SK-N-SH (cell line): ENCODE results near the gene KIF5C. TPM values are rescaled to one million over a fixed set of nuclear protein-coding genes. Genes with fewer than 3 reads are reported as not detected.

Experiments
- CTCF ChIA-PET: fragments of 300-600, 350-600 bp; formaldehyde crosslinking; extraction: SDS; loops from one replicate; lab custom pipeline; 2021; lab: Yijun Ruan, JAX
- POLR2A ChIA-PET: fragments of 350-600 bp; sonication (Branson Sonifier 250); formaldehyde crosslinking; extraction: SDS; loops from one replicate; lab custom pipeline; 2020; ENCODE audit warnings: antibody characterized with exemption, inconsistent platforms; lab: Yijun Ruan, JAX
- DNase-seq: peaks from one replicate; pipeline ENCODE4 v3.0.0; 2012
- H2AFZ ChIP-seq: fragments of 200-600 bp; sonication (generic); 2 replicates; pipeline ENCODE4 v1.8.1; 2016; ENCODE audit warnings: antibody characterized with exemption, mild to moderate bottlenecking, low read depth
- H3F3A ChIP-seq: fragments of 200-600 bp; sonication (generic); replicated peaks from 2 replicates; pipeline ENCODE3; 2016; ENCODE audit warnings: antibody characterized with exemption, mild to moderate bottlenecking; ENCODE audit not compliant: insufficient read depth
- H3K27ac ChIP-seq, 2 experiments: fragments of 200-500 bp in 1 of 2; fragments of 200-600 bp in 1 of 2; sonication (Bioruptor generic) in 1 of 2; sonication (generic), shearing (Covaris generic) in 1 of 2; 2 replicates each; pipeline versions ENCODE4 v1.5.1 to v1.6.1; 2014 to 2016; ENCODE audit warnings: low read depth in 2 of 2, inconsistent platforms in 1 of 2, low read length in 1 of 2, mild to moderate bottlenecking in 1 of 2, mixed read lengths in 1 of 2
- H3K27me3 ChIP-seq: fragments of 200-600 bp; sonication (generic), shearing (Covaris generic); 2 replicates; pipeline ENCODE4 v1.6.1; 2016; ENCODE audit warnings: mixed run types; ENCODE audit not compliant: insufficient read depth
- H3K36me3 ChIP-seq, 2 experiments: fragments of 200-500 bp in 1 of 2; fragments of 200-600 bp in 1 of 2; sonication (Bioruptor generic) in 1 of 2; sonication (generic) in 1 of 2; replicated peaks in 1 of 2; 2 replicates each; pipeline versions ENCODE3 to v1.5.1; 2014 to 2016; ENCODE audit warnings: low read length in 1 of 2, mild to moderate bottlenecking in 1 of 2; ENCODE audit not compliant: insufficient read depth in 2 of 2, control insufficient read depth in 1 of 2
- H3K4me1 ChIP-seq, 2 experiments: fragments of 200-500 bp in 1 of 2; fragments of 200-600 bp in 1 of 2; sonication (Bioruptor generic) in 1 of 2; sonication (generic), shearing (Covaris generic) in 1 of 2; 2 replicates each; pipeline versions ENCODE4 v1.5.1 to v1.6.1; 2014 to 2016; ENCODE audit warnings: low read depth in 1 of 2, low read length in 1 of 2, mixed run types in 1 of 2; ENCODE audit not compliant: insufficient read depth in 2 of 2, control insufficient read depth in 1 of 2
- H3K4me2 ChIP-seq: fragments of 200-600 bp; sonication (generic), shearing (Covaris generic); 2 replicates; pipeline ENCODE4 v1.6.1; 2017; ENCODE audit warnings: mixed run types
- H3K4me3 ChIP-seq, 2 experiments: fragments of 200-500 bp in 1 of 2; fragments of 200-600 bp in 1 of 2; sonication (Bioruptor generic) in 1 of 2; sonication (generic), shearing (Covaris generic) in 1 of 2; 2 replicates each; pipeline versions ENCODE4 v1.5.1 to v1.8.1; 2014 to 2016; ENCODE audit warnings: low read depth in 2 of 2, inconsistent platforms in 1 of 2, low read length in 1 of 2, mild to moderate bottlenecking in 1 of 2, mixed read lengths in 1 of 2, moderate library complexity in 1 of 2
- H3K79me2 ChIP-seq: fragments of 200-600 bp; sonication (generic); 2 replicates; pipeline ENCODE4 v1.8.1; 2017; ENCODE audit warnings: mild to moderate bottlenecking; ENCODE audit not compliant: insufficient read depth
- H3K9ac ChIP-seq: fragments of 200-600 bp; sonication (generic); 2 replicates; pipeline ENCODE4 v1.6.1; 2017; ENCODE audit warnings: mixed run types
- H3K9me2 ChIP-seq: fragments of 200-600 bp; sonication (generic); 2 replicates; pipeline ENCODE4 v1.6.1; 2017; ENCODE audit warnings: mixed run types
- H3K9me3 ChIP-seq: fragments of 200-600 bp; sonication (generic); 2 replicates; pipeline ENCODE4 v1.6.1; 2017; ENCODE audit warnings: mixed run types, mild to moderate bottlenecking, moderate library complexity
- H4K20me1 ChIP-seq: fragments of 200-600 bp; sonication (generic); 2 replicates; pipeline ENCODE4 v1.6.1; 2017; ENCODE audit warnings: mild to moderate bottlenecking, mixed run types; ENCODE audit not compliant: insufficient read depth
- CTCF ChIP-seq: fragments of 200-600 bp; sonication (generic); IDR thresholded peaks from 2 replicates; pipeline ENCODE4 v1.6.1; 2017; ENCODE audit warnings: antibody characterized with exemption, mild to moderate bottlenecking, moderate library complexity
- FOXJ3 ChIP-seq: sonication (generic); formaldehyde crosslinking; IDR thresholded peaks from 2 replicates; pipeline ENCODE4 v1.5.1; 2020; ENCODE audit warnings: mild to moderate bottlenecking, missing genetic modification reagents
- FOXM1 ChIP-seq: IDR thresholded peaks from 2 replicates; pipeline ENCODE4 v1.4.0; 2012; ENCODE audit warnings: low read depth, mild to moderate bottlenecking
- GABPA ChIP-seq: IDR thresholded peaks from 2 replicates; pipeline ENCODE4 v1.4.0; 2012; ENCODE audit warnings: low read depth, mild to moderate bottlenecking
- JUND ChIP-seq: IDR thresholded peaks from 2 replicates; pipeline ENCODE4 v1.4.0; 2012
- MXI1 ChIP-seq: IDR thresholded peaks from 2 replicates; pipeline ENCODE4 v1.6.1; 2012; ENCODE audit warnings: mild to moderate bottlenecking, low read depth, low read length, improper control_type of control experiment
- RAD21 ChIP-seq: IDR thresholded peaks from 2 replicates; pipeline ENCODE4 v1.6.1; 2012; ENCODE audit warnings: mild to moderate bottlenecking, low read length
- RFX5 ChIP-seq: IDR thresholded peaks from 2 replicates; pipeline ENCODE4 v1.6.1; 2012; ENCODE audit warnings: mild to moderate bottlenecking, improper control_type of control experiment, low read length
- SMC3 ChIP-seq: IDR thresholded peaks from 2 replicates; pipeline ENCODE4 v1.6.1; 2012; ENCODE audit warnings: low read depth, low read length, improper control_type of control experiment
- TAF1 ChIP-seq: IDR thresholded peaks from 2 replicates; pipeline ENCODE4 v1.6.1; 2012; ENCODE audit warnings: low read depth, mild to moderate bottlenecking, low read length, moderate library complexity, borderline replicate concordance
- USF1 ChIP-seq: IDR thresholded peaks from 2 replicates; pipeline ENCODE4 v1.4.0; 2012; ENCODE audit warnings: low read depth, borderline replicate concordance
- YY1 ChIP-seq: IDR thresholded peaks from 2 replicates; pipeline ENCODE4 v1.4.0; 2012; ENCODE audit warnings: low read depth, mild to moderate bottlenecking
- WGBS: methylation state at CpG from one replicate; pipeline ENCODE4 v1.1.6; 2017; ENCODE audit warnings: low lambda C conversion rate; 5-methylcytosine and 5-hydroxymethylcytosine counted together
- polyA plus RNA-seq, 3 experiments: library from polyadenylated mRNA; depleted of rRNA; stranded (reverse); fragments of >200 nt; gene quantifications; 2 replicates each; pipeline ENCODE4 v1.2.3, GENCODE V29; 2012
- TF ChIP-seq, protein P1 (sequence below): IDR thresholded peaks from 2 replicates; pipeline ENCODE4 v1.6.1; 2012; ENCODE audit warnings: mild to moderate bottlenecking, low read depth, low read length, moderate library complexity

KIF5C gene
- polyA plus RNA-seq, 1 of the 3 experiments (the other 2 are of a cell fraction), result 3.9 TPM

GRCh38 chr2:148984449-148984848, 109.4 kb downstream of the KIF5C start (continued):
- no peak for TF ChIP-seq FOXJ3 (CRISPR knock-in tag)
- no peak for TF ChIP-seq RAD21

GRCh38 chr2:148987286-148987685, 112.3 kb downstream of the KIF5C start:
- H2AFZ ChIP-seq, result no peak overlapping the region
- WGBS, result 53% methylated on average over 6 of the region's 6 CpGs
- no peak overlapping the region for H3K4me2 ChIP-seq
- no peaks in the 10 kb centered on the region for H3K27me3 ChIP-seq
- TF ChIP-seq YY1, result no peak
- no peak for TF ChIP-seq JUND
- TF ChIP-seq GABPA, result no peak
- TF ChIP-seq, all 33 proteins: peak for 0
- Histone ChIP-seq H3K36me3 (peaks cover 4 to 10% of the 10 kb centered on the region in 2 experiments), H3K79me2 (no peaks in the 10 kb centered on the region), H3K9me2 (no peaks in the 10 kb centered on the region), H3K27ac (no peak overlapping the region), H3F3A (no peaks in the 10 kb centered on the region), H3K4me3 (no peak overlapping the region), H3K9me3 (no peaks in the 10 kb centered on the region), H3K4me1 (no peaks in the 10 kb centered on the region; a peak in 1 of 4 replicates), H3K9ac (no peak overlapping the region), H4K20me1 (no peaks in the 10 kb centered on the region)
- ChIA-PET CTCF (no interaction called here), POLR2A (no interaction called here)
- DNase-seq, result no peak

DNA sequence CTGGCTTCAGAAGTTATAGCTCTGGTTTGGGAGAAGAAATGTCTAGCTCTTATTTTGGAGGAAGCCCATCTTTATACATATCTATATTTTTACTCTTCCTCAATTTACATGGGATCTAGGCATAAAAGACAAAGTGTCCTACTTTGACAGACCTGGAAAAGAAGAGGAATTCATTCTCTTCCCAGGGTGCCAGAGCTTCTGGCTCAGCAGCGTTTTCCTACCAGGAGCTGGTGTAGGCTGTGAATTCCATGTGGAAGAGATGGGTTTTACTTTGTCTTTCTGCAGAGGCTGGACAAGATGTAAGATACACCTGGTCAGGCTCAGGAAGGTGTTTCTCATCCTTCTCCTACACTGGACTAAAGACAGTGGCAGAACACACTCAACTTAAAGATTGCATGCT, 113.3 kb downstream of the KIF5C start:
- H4K20me1 ChIP-seq, result no peaks in the 10 kb centered on the region
- no peak for TF ChIP-seq TAF1
- TF ChIP-seq, all 33 proteins: peak for 0
- H3K79me2 ChIP-seq, result no peaks in the 10 kb centered on the region
- no peak overlapping the region for H3K9ac ChIP-seq
- no peaks in the 10 kb centered on the region for H3F3A ChIP-seq
- no peaks in the 10 kb centered on the region for H3K9me2 ChIP-seq
- no peak overlapping the region for H3K4me2 ChIP-seq
- no peaks in the 10 kb centered on the region for H3K9me3 ChIP-seq
- ChIA-PET CTCF (interaction anchor here (0.6 to 1.0 kb wide), 2 partner anchors 10 to 347 kb away, joined by 3 read pairs; no protein-coding TSS in a partner anchor), POLR2A (no interaction called here)
- peaks cover 4 to 10% of the 10 kb centered on the region in 2 experiments for H3K36me3 ChIP-seq
- 93% methylated on average over 1 of the region's 1 CpG for WGBS
- H3K27ac ChIP-seq, result no peak overlapping the region
- no peak overlapping the region for H3K4me3 ChIP-seq
- no peak overlapping the region for H2AFZ ChIP-seq
- H3K27me3 ChIP-seq, result no peaks in the 10 kb centered on the region
- DNase-seq, result no peak
- no peaks in the 10 kb centered on the region for H3K4me1 ChIP-seq

GRCh38 chr2:148989882-148990493, 115.0 kb downstream of the KIF5C start:
- Histone ChIP-seq H3F3A (no peaks in the 10 kb centered on the region), H3K9ac (no peak overlapping the region), H3K27ac (no peak overlapping the region), H3K9me3 (no peaks in the 10 kb centered on the region), H3K4me2 (no peak overlapping the region), H2AFZ (no peak overlapping the region)
- no peak for TF ChIP-seq RFX5
- TF ChIP-seq, protein P1, sequence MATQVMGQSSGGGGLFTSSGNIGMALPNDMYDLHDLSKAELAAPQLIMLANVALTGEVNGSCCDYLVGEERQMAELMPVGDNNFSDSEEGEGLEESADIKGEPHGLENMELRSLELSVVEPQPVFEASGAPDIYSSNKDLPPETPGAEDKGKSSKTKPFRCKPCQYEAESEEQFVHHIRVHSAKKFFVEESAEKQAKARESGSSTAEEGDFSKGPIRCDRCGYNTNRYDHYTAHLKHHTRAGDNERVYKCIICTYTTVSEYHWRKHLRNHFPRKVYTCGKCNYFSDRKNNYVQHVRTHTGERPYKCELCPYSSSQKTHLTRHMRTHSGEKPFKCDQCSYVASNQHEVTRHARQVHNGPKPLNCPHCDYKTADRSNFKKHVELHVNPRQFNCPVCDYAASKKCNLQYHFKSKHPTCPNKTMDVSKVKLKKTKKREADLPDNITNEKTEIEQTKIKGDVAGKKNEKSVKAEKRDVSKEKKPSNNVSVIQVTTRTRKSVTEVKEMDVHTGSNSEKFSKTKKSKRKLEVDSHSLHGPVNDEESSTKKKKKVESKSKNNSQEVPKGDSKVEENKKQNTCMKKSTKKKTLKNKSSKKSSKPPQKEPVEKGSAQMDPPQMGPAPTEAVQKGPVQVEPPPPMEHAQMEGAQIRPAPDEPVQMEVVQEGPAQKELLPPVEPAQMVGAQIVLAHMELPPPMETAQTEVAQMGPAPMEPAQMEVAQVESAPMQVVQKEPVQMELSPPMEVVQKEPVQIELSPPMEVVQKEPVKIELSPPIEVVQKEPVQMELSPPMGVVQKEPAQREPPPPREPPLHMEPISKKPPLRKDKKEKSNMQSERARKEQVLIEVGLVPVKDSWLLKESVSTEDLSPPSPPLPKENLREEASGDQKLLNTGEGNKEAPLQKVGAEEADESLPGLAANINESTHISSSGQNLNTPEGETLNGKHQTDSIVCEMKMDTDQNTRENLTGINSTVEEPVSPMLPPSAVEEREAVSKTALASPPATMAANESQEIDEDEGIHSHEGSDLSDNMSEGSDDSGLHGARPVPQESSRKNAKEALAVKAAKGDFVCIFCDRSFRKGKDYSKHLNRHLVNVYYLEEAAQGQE, result peak; percentile 63; the same call in 1 of the 2 replicates
- TF ChIP-seq JUND, result no peak
- peak; percentile 91 for TF ChIP-seq RAD21
- TF ChIP-seq USF1, result no peak
- no peak for TF ChIP-seq FOXJ3 (CRISPR knock-in tag)
- peak; percentile 77 for TF ChIP-seq CTCF
- TF ChIP-seq MXI1, result no peak
- TF ChIP-seq FOXM1, result no peak
- peak; percentile 84 for TF ChIP-seq SMC3
- TF ChIP-seq, all 33 proteins: peak for 4
- H3K4me1 ChIP-seq, result no peaks in the 10 kb centered on the region
- ChIA-PET CTCF (interaction anchor here (0.6 to 1.3 kb wide), 26 partner anchors 8 to 1054 kb away, joined by 3 to 9 read pairs (median 3); partner anchors contain the start of gene EPC2), POLR2A (no interaction called here)
- H3K4me3 ChIP-seq, result no peak overlapping the region
- peak; percentile 64 for DNase-seq
- peaks cover 0 to 2% of the 10 kb centered on the region in 2 experiments for H3K36me3 ChIP-seq
- no peaks in the 10 kb centered on the region for H3K9me2 ChIP-seq
- no peaks in the 10 kb centered on the region for H3K27me3 ChIP-seq
- no peaks in the 10 kb centered on the region for H4K20me1 ChIP-seq
- WGBS, result 49% methylated on average over 6 of the region's 6 CpGs
- no peaks in the 10 kb centered on the region for H3K79me2 ChIP-seq
